Activated CD8-positive, alpha-beta memory T cell treated with anti-CD3 and anti-CD28 coated beads for 36 hours (primary cell): Measurements from ENCODE around the gene SLC39A3. TPM values are rescaled to one million over a fixed set of nuclear protein-coding genes. Genes with fewer than 3 reads are reported as not detected.

Source experiments
- CTCF ChIA-PET: fragments of 350-600 bp; sonication (Branson Sonifier 250); formaldehyde crosslinking; loops from one replicate; lab custom pipeline; 2021; ENCODE audit warnings: antibody characterized with exemption; lab: Charles Lee
- POLR2A ChIA-PET: fragments of 350-600 bp; sonication (Branson Sonifier 250); formaldehyde crosslinking; loops from one replicate; lab custom pipeline; 2021; ENCODE audit warnings: antibody characterized with exemption; lab: Charles Lee
- total RNA-seq, 2 experiments: library from RNA; stranded (reverse); gene quantifications; one replicate each; pipeline ENCODE4 v1.2.3, GENCODE V29; 2021

Gene SLC39A3
- total RNA-seq, 2 experiments from 2014 or later = 50.8 to 57.4 TPM

- ChIA-PET CTCF (interaction anchor here (0.5 to 1.1 kb wide), 2 partner anchors 107 to 117 kb away, joined by 3 to 4 read pairs; no protein-coding TSS in a partner anchor), POLR2A (no interaction called here)
Measured at GRCh38 chr19:2755811-2756210, 16.0 kb upstream of the SLC39A3 start.

GRCh38 chr19:2755448-2755705, 15.6 kb upstream of the SLC39A3 start:
- ChIA-PET POLR2A (no interaction called here), CTCF (interaction anchor here (0.5 to 1.1 kb wide), 2 partner anchors 107 to 117 kb away, joined by 3 to 4 read pairs; no protein-coding TSS in a partner anchor)

GRCh38 chr19:2754659-2755447, 15.0 kb upstream of the SLC39A3 start:
- ChIA-PET CTCF (interaction anchor here (0.5 kb wide), 1 partner anchor 117 kb away, joined by 4 read pairs; no protein-coding TSS in a partner anchor), POLR2A (interaction anchor here (0.6 kb wide), 1 partner anchor 88 kb away, joined by 9 read pairs; no protein-coding TSS in a partner anchor)

GRCh38 chr19:2751438-2751830, 11.6 kb upstream of the SLC39A3 start:
- ChIA-PET CTCF (interaction anchor here (0.6 to 1.1 kb wide), 3 partner anchors 103 to 322 kb away, joined by 3 to 6 read pairs (median 5); no protein-coding TSS in a partner anchor), POLR2A (no interaction called here)

- CTCF ChIA-PET = interaction anchor here (1.1 to 2.2 kb wide), 2 partner anchors 103 kb away, joined by 5 to 23 read pairs; no protein-coding TSS in a partner anchor
Measured at GRCh38 chr19:2750808-2751437, 11.1 kb upstream of the SLC39A3 start.

GRCh38 chr19:2747349-2747748, 7.5 kb upstream of the SLC39A3 start:
- ChIA-PET POLR2A (no interaction called here), CTCF (no interaction called here)

More at GRCh38 chr19:2750808-2751437, 11.1 kb upstream of the SLC39A3 start:
- POLR2A ChIA-PET = no interaction called here

- ChIA-PET CTCF (interaction anchor here (1.2 kb wide), 1 partner anchor 96 kb away, joined by 3 read pairs; no protein-coding TSS in a partner anchor), POLR2A (no interaction called here)
Measured at GRCh38 chr19:2744113-2744512, 4.3 kb upstream of the SLC39A3 start.

GRCh38 chr19:2743099-2743498, 3.3 kb upstream of the SLC39A3 start:
- CTCF ChIA-PET = no interaction called here
- POLR2A ChIA-PET = no interaction called here

GRCh38 chr19:2740314-2740656, 468 bp upstream of the SLC39A3 start:
- POLR2A ChIA-PET = no interaction called here
- CTCF ChIA-PET = no interaction called here

GRCh38 chr19:2736550-2737190, 3.1 kb downstream of the SLC39A3 start:
- ChIA-PET CTCF (interaction anchor here (0.5 kb wide), 1 partner anchor 301 kb away, joined by 3 read pairs; no protein-coding TSS in a partner anchor), POLR2A (no interaction called here)

- ChIA-PET POLR2A (no interaction called here), CTCF (no interaction called here)
Measured at GRCh38 chr19:2735374-2735773, 4.4 kb downstream of the SLC39A3 start.

GRCh38 chr19:2734589-2735288, 5.1 kb downstream of the SLC39A3 start:
- CTCF ChIA-PET = no interaction called here
- POLR2A ChIA-PET = no interaction called here

GRCh38 chr19:2733930-2734588, 5.8 kb downstream of the SLC39A3 start:
- ChIA-PET CTCF (no interaction called here), POLR2A (no interaction called here)

GRCh38 chr19:2732883-2733282, 6.9 kb downstream of the SLC39A3 start:
- CTCF ChIA-PET = no interaction called here
- POLR2A ChIA-PET = interaction anchor here (0.7 kb wide), 1 partner anchor 341 kb away, joined by 4 read pairs; no protein-coding TSS in a partner anchor

GRCh38 chr19:2732157-2732725, 7.6 kb downstream of the SLC39A3 start:
- ChIA-PET POLR2A (interaction anchor here (0.7 kb wide), 1 partner anchor 342 kb away, joined by 4 read pairs; no protein-coding TSS in a partner anchor), CTCF (no interaction called here)

- CTCF ChIA-PET = no interaction called here
- POLR2A ChIA-PET = no interaction called here
Measured at GRCh38 chr19:2731181-2731995, 8.4 kb downstream of the SLC39A3 start.

GRCh38 chr19:2729943-2730818, 9.6 kb downstream of the SLC39A3 start:
- CTCF ChIA-PET = interaction anchor here (0.5 to 1.3 kb wide), 2 partner anchors 78 to 82 kb away, joined by 3 read pairs; no protein-coding TSS in a partner anchor
- POLR2A ChIA-PET = no interaction called here
